Fibroblast of skin of abdomen (primary cell): ENCODE measurements around the gene FOXK1.

Experiments used
- DNase-seq: peaks from one replicate; pipeline ENCODE4 v3.0.0-alpha.2; 2013

The FOXK1 gene

GRCh38 chr7:4699841-4700240 is 17.7 kb downstream of the FOXK1 start:
- no peak for DNase-seq

- peak; percentile 72 for DNase-seq
These were observed 18.6 kb downstream of the FOXK1 start for GRCh38 chr7:4700577-4701235.

DNA sequence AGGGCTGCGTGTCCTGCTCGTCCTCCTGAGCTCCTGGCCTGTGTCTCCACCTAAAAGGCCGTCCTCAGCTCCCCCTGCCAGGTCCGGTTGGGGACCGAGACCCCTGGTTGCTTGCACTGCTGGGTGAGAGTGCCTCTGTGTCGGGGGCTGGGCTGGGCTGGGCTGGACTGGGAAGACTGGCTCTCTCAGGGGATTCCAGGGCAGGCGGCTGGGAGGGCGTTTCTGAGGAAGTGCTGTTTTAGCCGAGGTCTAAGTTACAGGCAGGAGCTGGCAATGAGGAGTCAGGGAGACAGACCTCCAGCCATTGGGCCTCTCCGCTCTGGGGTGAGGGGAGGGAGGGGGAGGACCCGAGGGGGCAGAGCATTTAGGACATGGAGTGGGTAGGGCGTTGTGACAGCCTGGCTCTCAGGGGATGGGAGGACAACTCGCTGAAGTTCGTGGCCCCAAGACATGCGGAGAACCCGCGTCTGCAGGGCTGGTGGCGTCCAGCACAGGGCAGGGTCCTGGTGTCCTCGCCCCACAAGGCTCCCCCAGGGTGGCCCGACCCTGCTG is 20.9 kb downstream of the FOXK1 start:
- DNase-seq, result no peak

GRCh38 chr7:4703532-4703931 is 21.4 kb downstream of the FOXK1 start:
- no peak for DNase-seq

- peak; percentile 60 for DNase-seq
These were observed 24.5 kb downstream of the FOXK1 start for GRCh38 chr7:4706384-4707216.

DNA sequence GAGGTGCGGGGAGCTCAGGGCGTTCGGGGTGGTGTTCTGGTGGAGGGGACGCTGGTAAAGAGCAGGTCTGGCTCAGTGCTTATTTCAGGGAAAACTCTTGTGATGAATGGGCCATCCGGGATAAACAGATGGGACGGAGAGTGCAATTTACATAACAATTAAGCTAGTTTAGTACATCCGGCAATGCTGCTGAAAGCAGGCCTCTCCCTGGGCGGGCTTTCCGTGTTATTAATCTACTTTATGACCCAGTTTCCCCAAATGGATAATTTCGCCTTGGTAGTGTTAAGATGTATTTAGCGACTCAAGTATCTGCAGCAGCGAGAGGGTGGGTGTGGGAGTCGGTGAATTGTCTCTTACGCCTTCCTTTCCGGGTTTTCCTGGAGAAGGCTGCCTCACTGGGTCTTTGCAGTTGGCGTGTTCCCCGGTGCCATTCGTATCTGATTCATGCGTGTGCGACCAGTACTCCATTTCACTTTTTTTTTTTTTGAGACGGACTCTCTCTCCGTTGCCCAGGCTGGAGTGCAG is 25.2 kb downstream of the FOXK1 start:
- no peak for DNase-seq

- DNase-seq, result no peak
These were observed 25.9 kb downstream of the FOXK1 start for GRCh38 chr7:4707980-4708411.

DNA sequence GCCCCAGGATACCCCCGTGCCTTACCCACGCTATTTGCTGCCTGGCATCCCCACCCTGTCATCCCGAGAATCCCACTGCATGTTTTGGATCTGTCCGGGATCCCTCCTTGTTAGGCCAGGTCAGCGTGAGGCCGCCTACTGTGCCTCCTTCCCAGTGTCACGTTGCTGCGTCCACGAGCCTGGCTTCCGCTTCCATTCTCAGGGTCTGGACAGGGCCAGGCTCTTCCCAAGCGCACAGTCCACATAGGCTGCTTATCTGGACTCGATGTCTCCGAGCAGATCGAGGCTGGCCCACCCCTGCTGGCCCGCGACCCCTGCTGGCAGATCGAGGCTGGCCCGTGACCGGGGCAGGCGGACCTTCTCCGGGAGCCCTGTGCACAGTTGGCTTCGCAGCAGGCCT is 27.1 kb downstream of the FOXK1 start:
- no peak for DNase-seq

DNA sequence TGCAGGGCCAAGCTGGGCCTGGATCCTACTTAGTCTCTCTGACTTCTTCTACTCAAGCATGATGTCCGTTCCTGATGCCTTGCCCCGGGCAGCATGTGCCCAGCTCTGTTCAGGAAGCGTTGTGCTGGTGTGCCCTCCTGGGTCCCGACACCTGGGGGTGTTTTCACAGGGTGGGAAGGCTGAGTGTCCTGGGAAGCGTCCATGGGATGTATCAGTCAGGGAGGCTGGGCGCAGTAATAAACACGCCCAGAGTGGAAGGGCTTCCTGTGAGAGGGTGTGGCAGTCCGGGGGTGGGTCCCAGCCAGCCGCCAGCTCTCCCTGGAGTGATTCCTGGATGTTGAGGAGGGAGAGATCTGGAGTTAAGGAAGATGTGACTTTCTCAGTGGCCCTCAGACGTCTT is 29.0 kb downstream of the FOXK1 start:
- no peak for DNase-seq

DNA sequence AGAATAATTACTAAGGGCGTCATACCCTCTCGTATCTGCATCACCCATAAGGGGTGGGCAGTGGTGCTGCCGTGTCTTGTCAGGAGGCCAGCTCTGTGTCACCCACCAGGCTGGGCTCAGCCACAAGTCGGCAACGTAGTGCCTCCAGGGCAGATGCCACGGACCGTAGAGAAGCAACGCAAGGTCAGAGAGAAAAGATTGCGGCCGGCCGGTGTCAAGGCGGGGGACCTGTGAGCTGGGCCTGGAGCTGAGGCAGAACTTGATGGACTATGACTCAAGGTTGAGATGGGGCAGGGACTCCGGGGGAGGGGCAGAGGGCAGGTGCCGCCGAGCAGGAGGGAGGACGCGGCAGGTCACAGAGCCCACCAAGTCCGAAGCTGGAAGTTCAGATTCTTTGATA is 29.5 kb downstream of the FOXK1 start:
- no peak for DNase-seq

- no peak for DNase-seq
These were observed 30.4 kb downstream of the FOXK1 start for GRCh38 chr7:4712281-4713182.

DNA sequence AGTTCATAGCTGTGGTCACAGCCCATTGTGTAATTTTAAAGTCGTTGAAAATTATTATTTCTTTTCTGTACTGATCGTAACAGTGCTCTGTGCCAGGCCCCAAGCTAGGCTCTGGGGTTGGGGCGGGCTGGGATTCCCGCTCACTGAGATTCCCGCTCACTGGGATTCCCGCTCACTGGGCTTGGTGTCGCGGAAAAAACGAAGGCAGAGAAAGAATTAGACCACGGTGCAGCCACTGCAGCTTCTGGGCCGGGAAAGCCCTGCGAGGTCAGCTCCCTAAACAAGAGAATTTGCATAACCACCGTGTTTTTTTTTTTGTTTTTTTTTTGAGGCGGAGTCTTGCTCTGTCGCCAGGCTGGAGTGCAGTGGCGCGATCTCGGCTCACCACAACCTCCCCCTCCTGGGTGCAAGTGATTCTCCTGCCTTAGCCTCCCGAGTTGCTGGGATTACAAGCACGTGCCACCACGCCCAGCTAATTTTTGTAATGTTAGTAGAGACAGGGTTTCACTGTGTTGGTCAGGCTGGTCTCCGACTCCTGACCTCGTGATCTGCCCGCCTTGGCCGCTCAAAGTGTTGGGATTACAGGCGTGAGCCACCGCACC is 31.2 kb downstream of the FOXK1 start:
- peak; percentile 40 for DNase-seq

GRCh38 chr7:4714161-4714700 is 32.1 kb downstream of the FOXK1 start:
- no peak for DNase-seq

GRCh38 chr7:4714767-4715409 is 32.8 kb downstream of the FOXK1 start:
- DNase-seq, result no peak

- peak; percentile 55 for DNase-seq
These were observed 33.3 kb downstream of the FOXK1 start for GRCh38 chr7:4715410-4715776.

GRCh38 chr7:4716946-4717795 is 35.1 kb downstream of the FOXK1 start:
- no peak for DNase-seq

DNA sequence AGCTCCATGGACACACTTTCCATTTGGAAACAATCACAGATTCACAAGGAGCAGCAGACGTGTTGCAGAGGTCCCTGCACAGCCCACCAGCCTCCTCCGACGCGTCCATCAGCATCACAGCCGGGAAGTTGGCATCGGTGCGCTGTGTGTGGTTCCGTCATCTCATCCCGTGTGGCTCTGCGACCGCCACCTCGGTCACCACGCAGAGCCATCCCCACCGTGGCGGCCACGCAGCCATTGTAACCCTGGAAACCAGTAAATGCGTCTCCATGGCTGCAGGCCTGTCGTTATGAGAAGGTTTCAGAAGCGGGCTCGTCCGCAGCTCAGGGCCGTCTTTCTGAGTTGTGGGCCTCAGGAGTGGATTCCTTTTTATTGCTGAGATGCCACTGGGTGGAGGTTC is 36.0 kb downstream of the FOXK1 start:
- DNase-seq, result no peak

DNA sequence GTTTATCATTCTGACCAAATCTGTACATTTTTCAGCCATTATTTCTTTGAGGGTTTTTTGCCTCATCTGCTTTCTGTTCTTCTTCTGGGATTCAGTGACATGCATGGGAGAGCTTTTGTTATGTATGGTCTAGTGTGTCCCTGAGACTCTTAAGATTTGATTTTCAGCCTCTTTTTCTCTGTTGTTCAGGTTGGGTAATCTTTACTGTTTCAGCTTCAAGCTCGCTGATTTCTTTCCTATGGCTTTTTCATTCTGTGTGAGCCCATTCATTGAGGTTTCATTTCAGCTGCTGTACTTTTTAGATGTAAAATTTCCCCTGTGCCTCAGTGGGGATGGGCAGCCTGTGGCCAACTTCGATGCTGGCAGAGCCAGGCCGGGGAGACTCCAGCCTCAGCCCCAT is 38.1 kb downstream of the FOXK1 start:
- DNase-seq, result no peak

GRCh38 chr7:4722308-4722707 is 40.2 kb downstream of the FOXK1 start:
- DNase-seq, result no peak

DNA sequence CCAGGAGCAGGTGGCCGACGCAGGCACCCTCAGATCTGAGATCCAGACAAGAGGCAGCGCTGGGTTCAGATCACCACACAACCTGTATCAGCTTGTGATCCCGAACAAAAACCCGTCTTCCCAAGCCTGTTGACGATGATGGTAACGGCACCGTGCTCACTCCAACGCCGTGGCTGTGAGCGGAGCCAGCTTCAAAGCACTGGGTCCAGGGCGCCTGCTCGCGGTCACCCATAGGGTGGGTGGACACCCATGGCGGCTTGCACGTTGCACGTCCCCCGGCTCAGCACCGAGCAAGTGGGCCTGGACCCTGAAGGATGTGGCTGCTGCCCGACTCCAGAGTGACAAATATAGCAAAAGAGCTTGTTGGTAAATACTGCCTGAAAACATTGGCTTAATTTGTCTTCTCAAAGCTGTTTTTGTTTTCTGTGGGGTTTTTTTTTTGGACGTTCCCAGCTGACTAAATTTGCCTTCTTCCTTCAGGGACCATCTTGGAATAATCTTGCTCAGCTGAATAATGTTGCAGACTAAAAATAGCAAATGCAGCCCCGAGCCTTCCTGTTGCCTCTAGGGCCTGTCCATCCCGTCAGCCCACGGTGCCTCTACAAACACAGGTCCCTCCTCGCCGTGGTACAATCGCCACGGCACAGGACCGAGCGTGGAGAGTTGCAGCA is 41.0 kb downstream of the FOXK1 start:
- DNase-seq, result no peak
